Measurements from ENCODE around the gene NPHP4. TPM values are rescaled to one million over a fixed set of nuclear protein-coding genes. Genes with fewer than 3 reads are reported as not detected.
"Not testable (repeated sequence)": the region's sequence is repeated elsewhere in the genome, so short reads cannot be mapped to it uniquely, and the experiment has no call there.

NPHP4 gene
- total RNA-seq, 2 experiments from 2014 or later: 6.2 to 7.7 TPM

DNA sequence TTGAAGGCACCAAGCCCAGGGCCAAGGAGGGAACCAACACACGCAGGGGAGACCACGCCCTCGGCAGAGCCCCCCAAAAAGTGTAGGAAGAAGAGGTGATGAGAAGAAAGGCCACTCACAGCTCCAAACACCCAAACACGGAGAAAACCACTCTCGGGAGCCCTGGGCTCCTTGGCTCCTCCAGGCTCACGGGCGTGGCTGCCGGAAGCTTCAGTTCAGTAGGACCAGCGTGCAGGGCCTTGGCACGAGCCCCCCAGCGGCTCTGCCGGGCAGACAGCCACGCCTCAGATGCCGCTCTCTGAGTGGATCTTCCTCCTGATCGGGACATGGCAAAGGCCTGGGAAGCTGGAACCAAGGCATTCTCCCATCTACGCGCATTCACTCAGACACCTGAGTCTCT, 94.0 kb downstream of the NPHP4 start:
- H3K4me3 ChIP-seq (ENCODE audit: low read length): no peak overlapping the region
- ATAC-seq (ENCODE audit: poor library complexity): no peak
- no peaks in the 10 kb centered on the region for H3K4me1 Mint-ChIP-seq (ENCODE audit: low read depth)
- H3K27me3 ChIP-seq (ENCODE audit: control insufficient read depth in 1 of 2, insufficient read depth in 2 of 2, low read length in 2 of 2): no peaks in the 10 kb centered on the region
- H3K9me3 Mint-ChIP-seq: no peaks in the 10 kb centered on the region
- no peaks in the 10 kb centered on the region for H3K9me3 ChIP-seq (ENCODE audit: control insufficient read depth in 1 of 2, insufficient read depth in 1 of 2, low read length in 2 of 2)
- H3K27me3 Mint-ChIP-seq: no peaks in the 10 kb centered on the region
- H3K36me3 Mint-ChIP-seq (ENCODE audit: low read depth): no peaks in the 10 kb centered on the region
- no peaks in the 10 kb centered on the region for H3K4me1 ChIP-seq (ENCODE audit: insufficient read depth, low read length)
- H3K4me3 Mint-ChIP-seq: no peak overlapping the region
- POLR2A ChIA-PET: no interaction called here
- TF ChIP-seq, protein P1, sequence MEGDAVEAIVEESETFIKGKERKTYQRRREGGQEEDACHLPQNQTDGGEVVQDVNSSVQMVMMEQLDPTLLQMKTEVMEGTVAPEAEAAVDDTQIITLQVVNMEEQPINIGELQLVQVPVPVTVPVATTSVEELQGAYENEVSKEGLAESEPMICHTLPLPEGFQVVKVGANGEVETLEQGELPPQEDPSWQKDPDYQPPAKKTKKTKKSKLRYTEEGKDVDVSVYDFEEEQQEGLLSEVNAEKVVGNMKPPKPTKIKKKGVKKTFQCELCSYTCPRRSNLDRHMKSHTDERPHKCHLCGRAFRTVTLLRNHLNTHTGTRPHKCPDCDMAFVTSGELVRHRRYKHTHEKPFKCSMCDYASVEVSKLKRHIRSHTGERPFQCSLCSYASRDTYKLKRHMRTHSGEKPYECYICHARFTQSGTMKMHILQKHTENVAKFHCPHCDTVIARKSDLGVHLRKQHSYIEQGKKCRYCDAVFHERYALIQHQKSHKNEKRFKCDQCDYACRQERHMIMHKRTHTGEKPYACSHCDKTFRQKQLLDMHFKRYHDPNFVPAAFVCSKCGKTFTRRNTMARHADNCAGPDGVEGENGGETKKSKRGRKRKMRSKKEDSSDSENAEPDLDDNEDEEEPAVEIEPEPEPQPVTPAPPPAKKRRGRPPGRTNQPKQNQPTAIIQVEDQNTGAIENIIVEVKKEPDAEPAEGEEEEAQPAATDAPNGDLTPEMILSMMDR (IDR thresholded peaks at IDR 0.05): no peak
- no peak for DNase-seq
- no peaks in the 10 kb centered on the region for H3K36me3 ChIP-seq (ENCODE audit: insufficient read depth, low read length)
- H3K27ac ChIP-seq (ENCODE audit: low read depth in 1 of 2, low read length in 2 of 2): no peak overlapping the region
- no peak overlapping the region for H3K27ac Mint-ChIP-seq
- CTCF ChIA-PET: no interaction called here
- intact Hi-C loops (cut with DNase I, micrococcal nuclease): no loop called here

DNA sequence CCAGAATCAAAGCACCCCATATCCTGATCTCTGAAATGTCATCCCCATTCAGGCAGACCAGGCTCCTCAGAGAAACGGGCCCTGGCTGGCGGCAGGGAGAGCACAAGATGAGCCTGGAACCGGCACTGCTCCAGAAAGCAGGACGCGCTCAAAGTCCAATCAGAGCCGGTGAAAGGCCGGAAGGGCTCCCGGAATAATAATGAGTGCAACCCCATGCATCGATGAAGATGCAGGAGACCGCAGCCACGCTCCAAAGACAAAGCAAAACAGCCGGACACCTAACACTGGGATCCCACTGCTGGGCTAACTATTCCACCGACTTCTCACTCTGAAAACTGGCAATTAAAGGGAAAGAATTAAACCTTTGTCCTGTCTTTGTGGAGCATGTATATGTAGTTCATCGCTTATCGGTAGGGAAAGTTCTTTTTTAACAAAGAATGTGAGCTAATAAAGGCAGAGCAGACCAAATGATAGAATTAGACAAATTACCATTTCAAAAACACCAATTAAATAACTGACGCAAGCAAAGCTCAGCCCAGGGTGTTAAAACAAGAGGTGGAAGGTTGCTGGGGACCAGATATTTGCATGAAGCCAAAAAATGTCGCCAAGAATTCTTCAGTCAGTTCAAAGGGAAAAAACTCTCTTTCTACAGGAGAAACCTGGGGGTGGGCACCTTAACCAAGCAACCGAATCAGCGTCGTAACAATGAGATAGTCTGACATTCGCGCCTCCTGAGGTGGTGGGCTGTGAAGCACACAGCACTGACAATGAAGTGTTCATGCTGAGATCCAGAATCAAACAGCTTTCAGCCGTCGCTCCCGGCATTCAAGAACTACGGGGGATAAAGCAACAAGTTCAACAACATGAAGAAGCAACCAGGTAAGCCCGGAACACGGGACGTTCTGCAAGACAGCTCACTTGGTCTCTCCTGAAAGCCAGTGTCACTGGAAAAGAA, 95.2 kb downstream of the NPHP4 start:
- Mint-ChIP-seq H3K9me3 (no peaks in the 10 kb centered on the region), H3K27ac (no peak overlapping the region), H3K27me3 (no peaks in the 10 kb centered on the region), H3K36me3 (ENCODE audit: low read depth) (no peaks in the 10 kb centered on the region), H3K4me1 (ENCODE audit: low read depth) (no peaks in the 10 kb centered on the region), H3K4me3 (no peak overlapping the region)
- CTCF ChIA-PET: no interaction called here
- DNase-seq (no peak), ATAC-seq (ENCODE audit: poor library complexity) (no peak)
- Histone ChIP-seq H3K4me3 (ENCODE audit: low read length) (no peak overlapping the region), H3K27me3 (ENCODE audit: control insufficient read depth in 1 of 2, insufficient read depth in 2 of 2, low read length in 2 of 2) (no peaks in the 10 kb centered on the region), H3K27ac (ENCODE audit: low read depth in 1 of 2, low read length in 2 of 2) (no peak overlapping the region), H3K4me1 (ENCODE audit: insufficient read depth, low read length) (no peaks in the 10 kb centered on the region), H3K9me3 (ENCODE audit: control insufficient read depth in 1 of 2, insufficient read depth in 1 of 2, low read length in 2 of 2) (no peaks in the 10 kb centered on the region), H3K36me3 (ENCODE audit: insufficient read depth, low read length) (no peaks in the 10 kb centered on the region)
- intact Hi-C loops (cut with DNase I, micrococcal nuclease): no loop called here
- TF ChIP-seq, protein P1 (IDR thresholded peaks at IDR 0.05): no peak
- POLR2A ChIA-PET: no interaction called here

DNA sequence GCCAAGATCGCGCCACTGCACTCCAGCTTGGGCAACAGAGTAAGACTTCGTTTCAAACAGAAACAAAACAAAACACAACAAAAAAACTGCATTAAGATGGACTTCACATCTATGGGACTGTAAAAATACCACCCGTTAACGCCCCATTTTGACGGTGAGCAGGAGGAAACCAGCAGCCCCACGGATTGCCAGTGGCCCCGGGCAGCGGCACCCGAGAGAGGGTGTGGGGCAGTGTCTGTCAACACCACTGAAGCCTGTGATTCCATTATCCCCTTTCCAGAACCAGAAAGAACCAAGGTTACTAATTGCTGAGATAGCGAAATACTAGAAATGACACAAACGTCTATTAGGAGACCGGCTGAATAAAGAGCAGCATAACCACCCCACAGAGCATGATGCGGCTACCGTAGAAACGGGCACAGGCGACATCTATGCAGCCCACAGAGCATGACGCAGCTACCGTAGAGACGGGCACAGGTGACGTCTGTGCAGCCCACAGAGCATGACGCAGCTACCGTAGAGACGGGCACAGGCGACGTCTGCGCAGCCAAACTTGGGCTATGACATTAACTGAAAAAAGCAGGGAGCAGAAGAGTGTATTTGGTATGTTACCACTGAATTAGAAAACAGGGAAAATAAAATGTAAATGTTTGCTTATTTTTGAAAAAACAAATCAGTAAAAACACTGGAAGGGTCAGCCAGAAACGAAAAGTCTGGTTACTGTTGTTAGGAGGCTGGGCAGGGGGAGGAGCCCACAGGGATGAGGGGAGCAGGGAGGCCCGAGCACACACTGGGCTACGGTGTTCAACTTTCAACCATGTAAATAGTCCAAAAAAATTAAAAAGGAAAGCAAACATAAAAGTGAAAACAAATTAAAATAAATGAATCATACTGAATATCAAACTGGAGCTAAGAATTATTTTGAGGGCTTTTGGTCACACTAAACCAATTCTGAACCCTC, 96.5 kb downstream of the NPHP4 start:
- Histone ChIP-seq H3K27me3 (ENCODE audit: control insufficient read depth in 1 of 2, insufficient read depth in 2 of 2, low read length in 2 of 2) (no peaks in the 10 kb centered on the region), H3K9me3 (ENCODE audit: control insufficient read depth in 1 of 2, insufficient read depth in 1 of 2, low read length in 2 of 2) (no peaks in the 10 kb centered on the region), H3K36me3 (ENCODE audit: insufficient read depth, low read length) (no peaks in the 10 kb centered on the region), H3K4me3 (ENCODE audit: low read length) (no peak overlapping the region), H3K4me1 (ENCODE audit: insufficient read depth, low read length) (no peaks in the 10 kb centered on the region), H3K27ac (ENCODE audit: low read depth in 1 of 2, low read length in 2 of 2) (no peak overlapping the region)
- ATAC-seq (ENCODE audit: poor library complexity) (no peak), DNase-seq (no peak)
- CTCF ChIA-PET: no interaction called here
- Mint-ChIP-seq H3K4me1 (ENCODE audit: low read depth) (no peaks in the 10 kb centered on the region), H3K9me3 (no peaks in the 10 kb centered on the region), H3K27me3 (no peaks in the 10 kb centered on the region), H3K36me3 (ENCODE audit: low read depth) (no peaks in the 10 kb centered on the region), H3K4me3 (no peak overlapping the region), H3K27ac (no peak overlapping the region)
- TF ChIP-seq, protein P1 (IDR thresholded peaks at IDR 0.05): no peak
- POLR2A ChIA-PET: no interaction called here
- intact Hi-C loops (cut with DNase I, micrococcal nuclease): no loop called here

DNA sequence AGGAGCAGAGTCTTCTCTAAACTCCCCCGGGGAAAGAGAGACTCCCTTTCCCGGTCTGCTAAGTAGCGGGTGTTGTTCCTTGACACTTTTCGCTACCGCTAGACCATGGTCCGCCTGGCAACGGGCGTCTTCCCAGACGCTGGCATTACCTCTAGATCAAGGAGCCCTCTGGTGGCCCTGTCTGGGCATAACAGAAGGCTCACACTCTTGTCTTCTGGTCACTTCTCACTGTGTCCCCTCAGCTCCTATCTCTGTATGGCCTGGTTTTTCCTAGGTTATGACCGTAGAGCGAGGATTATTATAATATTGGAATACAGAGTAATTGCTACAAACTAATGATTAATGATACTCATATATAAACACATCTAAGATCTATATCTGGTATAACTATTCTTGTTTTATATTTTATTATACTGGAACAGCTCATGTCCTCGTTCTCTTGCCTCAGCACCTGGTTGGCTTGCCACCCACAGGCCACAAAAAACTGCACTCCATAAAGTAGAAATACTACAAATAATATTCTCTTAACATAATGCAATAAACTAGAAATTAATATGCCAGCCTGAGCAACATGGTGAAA, 98.4 kb downstream of the NPHP4 start:
- CTCF ChIA-PET; H3K27ac ChIP-seq (ENCODE audit: low read depth in 1 of 2, low read length in 2 of 2); H3K27ac Mint-ChIP-seq; H3K9me3 ChIP-seq (ENCODE audit: control insufficient read depth in 1 of 2, insufficient read depth in 1 of 2, low read length in 2 of 2); ATAC-seq (ENCODE audit: poor library complexity); POLR2A ChIA-PET; H3K27me3 ChIP-seq (ENCODE audit: control insufficient read depth in 1 of 2, insufficient read depth in 2 of 2, low read length in 2 of 2); H3K4me3 Mint-ChIP-seq; H3K4me1 ChIP-seq (ENCODE audit: insufficient read depth, low read length); H3K27me3 Mint-ChIP-seq; H3K4me3 ChIP-seq (ENCODE audit: low read length); DNase-seq; H3K9me3 Mint-ChIP-seq; H3K36me3 ChIP-seq (ENCODE audit: insufficient read depth, low read length); H3K36me3 Mint-ChIP-seq (ENCODE audit: low read depth); intact Hi-C loops (cut with DNase I, micrococcal nuclease); H3K4me1 Mint-ChIP-seq (ENCODE audit: low read depth): not testable (repeated sequence)

Measured in CD4-positive, alpha-beta T cell (primary cell).